Measurements from ENCODE around the gene OST4.

The OST4 gene

GRCh38 chr2:27081984-27082772 is 10.7 kb upstream of the OST4 start:
- no peak overlapping the region for H3K4me3 ChIP-seq (replicated peaks; ENCODE audit: low read depth, low read length)
- no peak for DNase-seq (ENCODE audit: low read depth)
- TF ChIP-seq CTCF (IDR thresholded peaks at IDR 0.05; ENCODE audit: low read length, missing control alignments): no peak

- peak overlapping the region; percentile 90 for H3K4me3 ChIP-seq (replicated peaks; ENCODE audit: low read depth, low read length)
- TF ChIP-seq CTCF (IDR thresholded peaks at IDR 0.05; ENCODE audit: low read length, missing control alignments): no peak
- DNase-seq (ENCODE audit: low read depth): no peak
These were observed 9.1 kb upstream of the OST4 start for GRCh38 chr2:27080603-27080936.

- TF ChIP-seq CTCF (IDR thresholded peaks at IDR 0.05; ENCODE audit: low read length, missing control alignments): no peak
- peak overlapping the region; percentile 90 for H3K4me3 ChIP-seq (replicated peaks; ENCODE audit: low read depth, low read length)
- no peak for DNase-seq (ENCODE audit: low read depth)
These were observed 8.7 kb upstream of the OST4 start for GRCh38 chr2:27080140-27080469.

GRCh38 chr2:27079233-27080139 is 8.0 kb upstream of the OST4 start:
- TF ChIP-seq CTCF (IDR thresholded peaks at IDR 0.05; ENCODE audit: low read length, missing control alignments): no peak
- no peak for DNase-seq (ENCODE audit: low read depth)
- H3K4me3 ChIP-seq (replicated peaks; ENCODE audit: low read depth, low read length): peak overlapping the region; percentile 90

GRCh38 chr2:27078267-27079194 is 7.1 kb upstream of the OST4 start, which contains the start of gene EMILIN1:
Gene EMILIN1, plus strand, starts transcription at chr2:27078615. Its CDS starts 451 bp downstream, at chr2:27079066.
- peak within 1 kb of the TSS; percentile 90 for H3K4me3 ChIP-seq (replicated peaks; ENCODE audit: low read depth, low read length)
- peak; percentile 97 for DNase-seq (ENCODE audit: low read depth)
- no peak for TF ChIP-seq CTCF (IDR thresholded peaks at IDR 0.05; ENCODE audit: low read length, missing control alignments)

GRCh38 chr2:27077231-27077630 is 5.8 kb upstream of the OST4 start:
- DNase-seq (ENCODE audit: low read depth): no peak
- no peak for TF ChIP-seq CTCF (IDR thresholded peaks at IDR 0.05; ENCODE audit: low read length, missing control alignments)
- no peak overlapping the region for H3K4me3 ChIP-seq (replicated peaks; ENCODE audit: low read depth, low read length)
